Esophagus mucosa (tissue), 1 donor: ENCODE measurements around the gene C1RL. TPM values are rescaled to one million over a fixed set of nuclear protein-coding genes. Genes with fewer than 3 reads are reported as not detected.

Experiments used
- ATAC-seq: fragments of 200-7000 bp; cut with Tn5 transposase; one replicate; pipeline ENCODE4 v1.9.1; 2020
- total RNA-seq: library from RNA; stranded (reverse); gene quantifications from one replicate; pipeline ENCODE4 v1.2.4, GENCODE V29; 2023
- donor health status: DM: yes; HTN: yes; CAD: no.

C1RL gene
- total RNA-seq = 22.7 TPM

DNA sequence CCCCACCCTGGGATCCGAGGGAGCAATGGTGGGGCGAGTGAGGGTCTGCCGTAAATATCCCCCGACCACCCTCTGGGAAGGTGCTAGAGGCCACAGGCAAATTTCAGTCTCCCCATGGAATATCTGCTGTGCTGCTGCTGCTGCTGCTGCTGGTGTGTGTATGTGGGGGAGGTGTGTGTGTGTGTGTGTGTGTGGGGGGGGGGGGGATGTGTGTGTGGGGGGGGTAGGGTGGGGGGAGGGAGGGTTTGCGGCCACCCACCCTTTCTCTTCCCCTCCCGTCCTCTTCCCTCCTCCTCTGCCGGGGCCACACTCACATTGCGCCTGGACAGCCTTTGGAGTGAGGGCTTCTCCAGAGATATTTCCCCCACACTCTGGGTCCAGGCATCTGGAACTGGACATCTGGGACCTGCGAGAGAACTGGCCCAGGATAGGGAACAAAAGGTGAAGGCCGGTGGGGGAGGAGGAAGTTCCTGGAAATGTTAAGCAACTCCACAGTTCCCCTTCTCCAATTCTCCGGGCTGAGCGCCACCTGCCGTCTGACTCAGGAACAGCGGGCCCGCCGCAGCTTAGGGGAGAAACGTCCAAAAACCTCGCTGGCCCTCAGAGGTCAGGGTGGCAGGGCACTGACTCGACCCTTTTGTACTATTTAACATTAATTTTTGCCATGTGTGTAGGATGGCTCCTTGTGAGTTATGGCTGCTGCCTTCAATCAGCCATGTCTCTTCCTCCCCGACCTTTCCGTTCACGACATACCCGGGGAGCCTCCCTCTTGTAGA lies at the start of gene C1RL:
Gene C1RL (minus strand): TSS at position 419 of the 776 bp plus-strand sequence. CDS start 34 bp downstream, at position 385.
- peak; percentile 79 for ATAC-seq

DNA sequence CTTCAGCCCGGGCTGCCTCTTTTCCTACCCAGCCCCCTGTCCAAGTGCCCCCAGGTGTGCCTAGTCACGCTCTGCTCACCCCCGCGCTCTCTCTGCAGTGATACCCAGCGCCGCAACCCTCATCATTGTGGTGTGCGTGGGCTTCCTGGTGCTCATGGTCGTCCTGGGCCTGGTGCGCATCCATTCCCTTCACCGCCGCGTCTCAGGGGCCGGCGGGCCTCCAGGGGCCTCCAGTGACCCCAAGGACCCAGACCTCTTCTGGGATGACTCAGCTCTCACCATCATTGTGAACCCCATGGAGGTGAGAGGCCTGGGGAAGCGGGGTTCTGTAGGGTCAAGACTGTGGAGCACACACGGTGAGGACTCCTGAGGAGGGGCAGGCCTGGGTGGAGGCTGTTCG lies 48.4 kb upstream of the C1RL start:
- no peak for ATAC-seq

- no peak for ATAC-seq
Measured at GRCh38 chr12:7156259-7157197, 47.5 kb upstream of the C1RL start.

DNA sequence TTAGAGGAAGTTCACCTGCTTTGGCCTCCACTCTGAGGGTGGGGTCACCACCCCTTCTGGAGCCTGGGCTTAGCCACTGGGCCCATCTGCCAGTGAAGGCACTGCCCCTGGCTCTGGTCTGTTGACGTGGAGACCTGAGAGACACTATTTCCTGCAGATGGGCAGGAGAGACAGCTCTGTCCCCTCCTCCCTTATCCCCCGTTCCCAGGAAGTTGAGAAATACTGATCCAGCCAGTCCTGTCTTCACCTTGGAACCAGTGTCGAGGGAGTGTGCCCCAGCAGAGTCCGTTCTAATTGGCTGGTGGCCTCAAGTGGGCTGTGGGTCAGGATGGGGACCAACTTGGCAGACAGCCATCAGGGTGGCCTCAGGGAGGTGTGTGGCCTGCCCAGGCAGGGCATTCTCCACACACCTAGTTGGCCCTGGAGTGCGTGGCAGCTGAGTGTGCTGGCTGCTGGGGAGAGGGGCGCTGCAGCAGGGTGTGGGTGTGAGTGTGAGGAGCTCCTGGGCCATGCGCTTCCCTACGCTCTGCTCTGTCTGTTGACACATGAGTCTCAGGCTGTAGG lies 46.5 kb upstream of the C1RL start:
- ATAC-seq = peak; percentile 79

- ATAC-seq = no peak
Measured at GRCh38 chr12:7154901-7155470, 46.0 kb upstream of the C1RL start.

- no peak for ATAC-seq
Measured at GRCh38 chr12:7154042-7154441, 45.0 kb upstream of the C1RL start.

DNA sequence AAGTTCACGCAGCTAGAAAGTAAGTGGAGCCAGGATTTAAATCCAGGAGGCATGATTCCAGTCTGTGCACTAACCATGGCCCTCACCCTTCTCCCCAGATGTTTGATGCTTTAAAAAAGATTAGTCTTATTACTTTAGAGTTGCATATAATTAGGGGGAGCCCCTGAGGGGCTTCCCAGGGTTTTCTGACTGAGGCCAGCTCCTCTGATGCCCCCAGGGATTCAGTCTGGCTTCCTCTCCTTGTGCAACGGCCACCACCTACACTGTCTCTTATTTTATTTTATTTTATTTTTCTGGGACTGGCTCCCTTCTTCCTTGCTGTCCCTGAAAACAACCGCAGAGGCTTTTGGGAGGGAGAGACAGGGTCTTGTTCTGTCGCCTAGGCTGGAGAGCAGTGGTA lies 43.8 kb upstream of the C1RL start:
- ATAC-seq = no peak

- no peak for ATAC-seq
Measured at GRCh38 chr12:7151532-7151931, 42.5 kb upstream of the C1RL start.

GRCh38 chr12:7150841-7151240 lies 41.8 kb upstream of the C1RL start:
- no peak for ATAC-seq

DNA sequence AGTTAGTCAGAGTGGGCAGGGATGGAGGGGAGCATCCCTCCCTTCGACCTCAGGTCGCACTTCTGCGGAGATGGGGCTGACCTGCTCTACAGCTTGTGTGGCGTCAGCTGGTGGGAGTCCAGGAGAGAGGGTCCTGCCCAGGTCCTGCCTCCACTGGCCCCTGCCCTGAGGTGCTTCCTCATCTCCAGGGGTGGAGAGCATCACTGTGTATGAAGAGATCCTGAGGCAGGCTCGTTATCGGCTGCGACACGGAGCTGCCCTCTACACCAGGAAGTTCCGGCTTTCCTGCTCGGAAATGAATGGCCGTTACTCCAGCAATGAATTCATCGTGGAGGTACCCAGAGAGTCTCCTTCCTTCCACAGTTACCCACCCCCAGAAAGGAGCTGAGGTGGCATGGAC lies 41.3 kb upstream of the C1RL start:
- ATAC-seq = no peak

- ATAC-seq = no peak
Measured at GRCh38 chr12:7146906-7147305, 37.9 kb upstream of the C1RL start.

GRCh38 chr12:7146228-7146627 lies 37.2 kb upstream of the C1RL start:
- ATAC-seq = no peak

GRCh38 chr12:7145671-7146070 lies 36.7 kb upstream of the C1RL start:
- no peak for ATAC-seq

DNA sequence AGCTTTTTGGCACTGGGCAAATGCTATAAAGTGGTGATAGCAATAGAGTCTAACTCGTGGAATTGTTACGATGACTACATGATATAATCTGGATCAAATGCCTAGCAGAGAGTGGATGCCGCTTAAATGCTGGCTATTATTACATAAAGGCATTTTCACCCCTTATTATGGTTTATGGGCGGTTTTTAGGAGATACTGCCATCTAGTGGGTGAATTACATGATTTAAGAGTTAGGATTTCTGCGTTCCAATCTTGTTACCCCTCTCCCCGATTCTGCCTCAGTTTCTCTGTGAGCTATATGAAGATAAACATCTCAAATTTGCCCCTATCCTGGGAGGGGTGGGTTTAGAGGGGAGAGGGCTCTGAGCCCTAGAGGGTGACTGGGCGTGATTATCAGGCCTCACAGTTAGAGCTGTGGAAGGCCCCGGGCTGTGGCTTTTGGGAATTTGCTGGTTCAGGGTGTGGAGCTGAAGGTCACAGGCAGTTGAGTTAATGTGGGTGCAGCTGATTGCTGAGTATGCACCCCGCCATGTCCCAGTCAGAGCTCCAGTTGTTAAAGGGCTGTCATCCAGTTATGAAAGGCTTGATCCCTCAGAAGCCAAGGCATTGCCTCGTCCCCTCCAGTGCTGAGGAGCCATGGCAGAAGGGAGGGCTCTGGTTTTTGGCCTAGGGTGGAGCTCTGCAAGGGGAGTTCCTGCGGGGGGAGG lies 35.6 kb upstream of the C1RL start:
- peak; percentile 32 for ATAC-seq

DNA sequence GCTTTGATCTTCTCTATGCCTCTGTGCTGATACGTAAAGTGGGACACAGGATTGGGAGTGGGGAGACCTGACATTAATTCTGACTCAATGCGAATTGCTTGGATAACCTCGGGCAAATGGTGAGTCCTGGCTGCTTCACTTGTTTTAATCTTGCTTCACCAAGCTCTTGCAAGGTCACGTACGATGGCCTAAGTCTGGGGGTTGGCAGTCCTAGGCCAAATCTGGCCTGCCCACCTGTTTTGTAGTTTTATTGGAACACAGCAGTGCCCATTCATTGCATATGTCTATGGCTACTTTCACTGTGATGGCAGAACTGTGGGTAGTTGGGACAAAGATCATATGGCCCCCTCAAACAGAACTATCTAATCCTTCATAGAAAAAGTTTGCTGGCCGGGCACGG lies 34.5 kb upstream of the C1RL start:
- ATAC-seq = no peak

DNA sequence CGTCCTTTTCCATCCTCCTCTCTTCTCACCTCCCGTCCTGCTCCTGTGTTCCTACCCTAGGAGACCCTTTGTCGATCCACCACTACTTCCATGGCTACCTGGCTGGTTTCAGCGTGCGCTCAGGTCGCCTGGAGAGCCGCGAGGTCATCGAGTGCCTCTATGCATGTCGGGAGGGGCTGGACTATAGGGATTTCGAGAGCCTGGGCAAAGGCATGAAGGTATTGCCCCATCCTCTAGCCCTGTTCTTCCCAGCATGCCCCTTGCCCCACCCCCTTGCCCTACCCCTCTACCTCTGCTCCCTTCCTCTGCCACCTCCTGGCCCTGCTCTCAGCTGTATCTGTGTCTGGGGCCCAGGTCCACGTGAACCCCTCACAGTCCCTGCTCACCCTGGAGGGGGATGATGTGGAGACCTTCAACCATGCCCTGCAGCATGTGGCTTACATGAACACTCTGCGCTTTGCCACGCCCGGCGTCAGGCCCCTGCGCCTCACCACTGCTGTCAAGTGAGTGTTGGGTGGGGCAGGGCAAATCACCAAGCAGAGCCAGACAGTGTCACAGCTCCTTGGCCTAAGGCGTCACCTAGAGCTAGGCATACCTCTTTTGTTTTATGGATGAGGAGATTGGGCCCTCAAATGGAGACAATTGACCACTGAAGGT lies 33.9 kb upstream of the C1RL start:
- ATAC-seq = no peak

GRCh38 chr12:7142056-7142644 lies 33.1 kb upstream of the C1RL start:
- peak; percentile 57 for ATAC-seq

DNA sequence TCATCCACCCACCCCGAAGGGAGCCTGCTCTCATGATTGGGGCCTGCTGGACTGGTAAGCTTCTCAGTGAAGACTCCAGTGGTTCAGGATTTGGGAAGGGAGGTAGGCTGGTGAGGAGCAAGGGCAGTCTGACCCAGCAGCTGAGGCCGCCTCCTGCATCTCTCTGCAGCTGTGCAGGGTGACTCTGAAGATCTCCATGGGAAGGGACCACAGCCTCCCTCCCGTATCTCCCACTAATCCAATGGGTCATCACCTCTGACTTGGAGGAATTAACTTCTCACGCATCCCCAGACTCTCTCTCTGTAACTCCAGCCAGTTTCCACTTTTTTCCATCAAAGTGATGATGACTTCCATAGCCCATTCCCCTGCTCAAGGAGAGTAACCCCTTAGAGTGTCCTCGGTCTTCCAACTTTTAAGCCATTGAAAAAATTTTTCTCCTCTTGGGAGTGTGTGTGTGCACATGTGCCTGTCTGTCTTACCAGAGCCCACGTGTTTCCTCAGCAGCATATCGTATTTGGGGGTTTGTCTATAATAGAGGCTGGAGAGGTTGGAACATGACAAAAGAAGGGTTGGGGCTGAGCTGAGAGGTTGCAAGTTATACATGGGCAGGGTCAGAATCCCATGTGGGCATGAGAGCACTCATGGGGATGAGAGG lies 32.5 kb upstream of the C1RL start:
- ATAC-seq = no peak

- ATAC-seq = no peak
Measured at GRCh38 chr12:7139200-7139599, 30.2 kb upstream of the C1RL start.

- ATAC-seq = no peak
Measured at GRCh38 chr12:7137908-7138307, 28.9 kb upstream of the C1RL start.

GRCh38 chr12:7136676-7137075 lies 27.7 kb upstream of the C1RL start:
- no peak for ATAC-seq
